Keratinocyte (primary cell): ENCODE measurements around the gene ANKHD1. TPM values are rescaled to one million over a fixed set of nuclear protein-coding genes. Genes with fewer than 3 reads are reported as not detected.

Experiments
- DNase-seq: peaks from one replicate; pipeline ENCODE4 v3.0.0-alpha.2; 2011; ENCODE audit warnings: low read depth, missing footprints, low spot score
- FAIRE-seq: peaks from 2 replicates; lab custom pipeline; 2011; peaks lifted over from hg19 to GRCh38; lab: Jason Lieb, UNC
- H2AFZ ChIP-seq: 2 replicates; pipeline ENCODE4 v1.6.0; 2012; ENCODE audit warnings: low read length, control low read depth, inconsistent platforms; ENCODE audit not compliant: control insufficient read depth
- H3K27ac ChIP-seq: 2 replicates; pipeline ENCODE4 v1.5.1; 2011; ENCODE audit warnings: low read length; ENCODE audit not compliant: control insufficient read depth, insufficient read depth
- H3K27me3 ChIP-seq: 3 replicates; pipeline ENCODE4 v1.6.0; 2011; ENCODE audit warnings: low read length; ENCODE audit not compliant: control insufficient read depth, insufficient read depth; ENCODE audit errors: extremely low read depth
- H3K36me3 ChIP-seq, 2 experiments: 2 replicates in 1 of 2; 3 replicates in 1 of 2; pipeline ENCODE4 v1.5.1; 2011; ENCODE audit warnings: low read length in 2 of 2, mild to moderate bottlenecking in 1 of 2; ENCODE audit not compliant: control insufficient read depth in 2 of 2, insufficient read depth in 2 of 2; ENCODE audit errors: extremely low read depth in 1 of 2
- H3K4me1 ChIP-seq: 3 replicates; pipeline ENCODE4 v1.5.1; 2011; ENCODE audit warnings: low read length; ENCODE audit not compliant: control insufficient read depth, insufficient read depth; ENCODE audit errors: extremely low read depth
- H3K4me2 ChIP-seq: 3 replicates; pipeline ENCODE4 v1.6.0; 2011; ENCODE audit warnings: low read depth, low read length; ENCODE audit not compliant: control insufficient read depth, insufficient read depth; ENCODE audit errors: extremely low read depth
- H3K4me3 ChIP-seq, 3 experiments: fragments of 200-600 bp in 1 of 3; sonication (generic) in 1 of 3; 2 replicates in 2 of 3; 3 replicates in 1 of 3; pipeline ENCODE4 v1.5.1; 2011 to 2016; ENCODE audit warnings: low read length in 3 of 3, mild to moderate bottlenecking in 3 of 3, control low read depth in 2 of 3, inconsistent platforms in 1 of 3, low read depth in 1 of 3, mixed read lengths in 1 of 3, mixed run types in 1 of 3, moderate library complexity in 1 of 3; ENCODE audit not compliant: control insufficient read depth in 2 of 3, insufficient read depth in 2 of 3; ENCODE audit errors: extremely low read depth in 1 of 3
- H3K79me2 ChIP-seq: 2 replicates; pipeline ENCODE4 v1.6.0; 2012; ENCODE audit warnings: low read length; ENCODE audit not compliant: control insufficient read depth, insufficient read depth
- H3K9ac ChIP-seq: 3 replicates; pipeline ENCODE4 v1.6.0; 2011; ENCODE audit warnings: low read length; ENCODE audit not compliant: control insufficient read depth, insufficient read depth; ENCODE audit errors: extremely low read depth
- H3K9me1 ChIP-seq: 3 replicates; pipeline ENCODE4 v1.6.0; 2011; ENCODE audit warnings: low read length; ENCODE audit not compliant: control insufficient read depth, insufficient read depth; ENCODE audit errors: extremely low read depth
- H3K9me3 ChIP-seq: 2 replicates; pipeline ENCODE4 v1.5.1; 2012; ENCODE audit warnings: low read depth, low read length; ENCODE audit not compliant: control insufficient read depth
- H4K20me1 ChIP-seq: 3 replicates; pipeline ENCODE4 v1.6.0; 2011; ENCODE audit warnings: low read length; ENCODE audit not compliant: control insufficient read depth, insufficient read depth; ENCODE audit errors: extremely low read depth
- EZH2 ChIP-seq: IDR thresholded peaks from one replicate; pipeline ENCODE4 v1.6.1; 2012; ENCODE audit warnings: inconsistent platforms, mild to moderate bottlenecking, low read length, moderate library complexity
- dilution Hi-C: fragments of 300-500 bp; cut with MboI; formaldehyde crosslinking; loops from one replicate; pipeline ENCODE4 v1.7.0; 2020; ENCODE audit warnings: low sequenced_read_pairs; ENCODE audit not compliant: extremely low pct_ligation_motif_present
- polyA plus RNA-seq, 5 experiments: library from polyadenylated mRNA; depleted of rRNA in 3 of 5; stranded (reverse) in 3 of 5; stranded (forward) in 1 of 5; unstranded in 1 of 5; fragments of >200 nt; gene quantifications; 1 replicate in 1 of 5; 2 replicates in 3 of 5; 3 replicates in 1 of 5; pipeline versions ENCODE4 v1.2.1 to v1.2.3, GENCODE V29; 2011 to 2012; ENCODE audit warnings: missing spikeins in 2 of 5, low read depth in 1 of 5, low replicate concordance in 1 of 5
- TF ChIP-seq, protein P1 (sequence below), 3 experiments: IDR thresholded peaks in 1 of 3; conservative IDR thresholded peaks in 1 of 3; optimal IDR thresholded peaks in 1 of 3; 2 replicates in 2 of 3; 3 replicates in 1 of 3; pipeline versions ENCODE3 to v1.5.1; 2011; ENCODE audit warnings: low read length in 3 of 3, mild to moderate bottlenecking in 3 of 3, moderate library complexity in 2 of 3, control low read depth in 1 of 3, inconsistent platforms in 1 of 3; ENCODE audit not compliant: insufficient read depth in 2 of 3; ENCODE audit errors: extremely low read depth in 1 of 3

ANKHD1 gene
- polyA plus RNA-seq, 1 donor (not counting 4 experiments of a cell fraction or from before 2014, with no cell fraction given) = 65.9 TPM

DNA sequence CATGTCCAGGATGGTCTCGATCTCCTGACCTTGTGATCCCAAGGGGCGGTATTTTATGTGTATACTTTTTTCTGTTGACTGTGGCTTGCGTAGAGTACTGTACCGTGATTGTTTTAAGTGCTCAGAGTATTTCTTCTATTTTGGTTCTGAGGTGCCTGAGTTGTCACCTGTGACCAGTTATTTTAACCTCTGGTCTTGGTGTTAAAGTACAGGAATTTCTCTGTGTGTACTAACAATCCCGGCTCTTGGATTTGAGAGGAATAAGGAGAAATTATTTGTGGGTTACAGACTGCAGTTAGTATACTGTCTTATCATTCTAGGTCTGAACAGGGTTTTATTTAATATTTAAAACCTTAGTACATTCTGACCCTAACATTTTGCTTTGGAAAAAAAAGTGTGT lies 2.0 kb downstream of the ANKHD1 start:
- no peaks in the 10 kb centered on the region for H3K9me1 ChIP-seq
- no peak overlapping the region for H3K9ac ChIP-seq
- H4K20me1 ChIP-seq = peaks cover 13% of the 10 kb centered on the region
- H3K4me1 ChIP-seq = peaks cover 21% of the 10 kb centered on the region
- TF ChIP-seq EZH2 = no peak
- TF ChIP-seq, protein P1, sequence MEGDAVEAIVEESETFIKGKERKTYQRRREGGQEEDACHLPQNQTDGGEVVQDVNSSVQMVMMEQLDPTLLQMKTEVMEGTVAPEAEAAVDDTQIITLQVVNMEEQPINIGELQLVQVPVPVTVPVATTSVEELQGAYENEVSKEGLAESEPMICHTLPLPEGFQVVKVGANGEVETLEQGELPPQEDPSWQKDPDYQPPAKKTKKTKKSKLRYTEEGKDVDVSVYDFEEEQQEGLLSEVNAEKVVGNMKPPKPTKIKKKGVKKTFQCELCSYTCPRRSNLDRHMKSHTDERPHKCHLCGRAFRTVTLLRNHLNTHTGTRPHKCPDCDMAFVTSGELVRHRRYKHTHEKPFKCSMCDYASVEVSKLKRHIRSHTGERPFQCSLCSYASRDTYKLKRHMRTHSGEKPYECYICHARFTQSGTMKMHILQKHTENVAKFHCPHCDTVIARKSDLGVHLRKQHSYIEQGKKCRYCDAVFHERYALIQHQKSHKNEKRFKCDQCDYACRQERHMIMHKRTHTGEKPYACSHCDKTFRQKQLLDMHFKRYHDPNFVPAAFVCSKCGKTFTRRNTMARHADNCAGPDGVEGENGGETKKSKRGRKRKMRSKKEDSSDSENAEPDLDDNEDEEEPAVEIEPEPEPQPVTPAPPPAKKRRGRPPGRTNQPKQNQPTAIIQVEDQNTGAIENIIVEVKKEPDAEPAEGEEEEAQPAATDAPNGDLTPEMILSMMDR (optimal IDR thresholded peaks at IDR 0.05 in 1 of 3, IDR thresholded peaks at IDR 0.05 in 1 of 3, conservative IDR thresholded peaks at IDR 0.05 in 1 of 3; ENCODE audit: extremely low read depth in 1 of 3, insufficient read depth in 2 of 3, low read length in 3 of 3) = no peak
- H3K4me3 ChIP-seq = peak overlapping the region; percentile 94 to 99 (median 97)
- H3K9me3 ChIP-seq = no peaks in the 10 kb centered on the region
- no peak overlapping the region for H3K27ac ChIP-seq
- DNase-seq (no peak), FAIRE-seq (no peak)
- dilution Hi-C loops = no loop called here
- no peaks in the 10 kb centered on the region for H3K27me3 ChIP-seq
- peak overlapping the region; percentile 79 for H3K4me2 ChIP-seq
- peaks cover 70% of the 10 kb centered on the region for H3K79me2 ChIP-seq
- no peaks in the 10 kb centered on the region for H3K36me3 ChIP-seq
- no peak overlapping the region for H2AFZ ChIP-seq

DNA sequence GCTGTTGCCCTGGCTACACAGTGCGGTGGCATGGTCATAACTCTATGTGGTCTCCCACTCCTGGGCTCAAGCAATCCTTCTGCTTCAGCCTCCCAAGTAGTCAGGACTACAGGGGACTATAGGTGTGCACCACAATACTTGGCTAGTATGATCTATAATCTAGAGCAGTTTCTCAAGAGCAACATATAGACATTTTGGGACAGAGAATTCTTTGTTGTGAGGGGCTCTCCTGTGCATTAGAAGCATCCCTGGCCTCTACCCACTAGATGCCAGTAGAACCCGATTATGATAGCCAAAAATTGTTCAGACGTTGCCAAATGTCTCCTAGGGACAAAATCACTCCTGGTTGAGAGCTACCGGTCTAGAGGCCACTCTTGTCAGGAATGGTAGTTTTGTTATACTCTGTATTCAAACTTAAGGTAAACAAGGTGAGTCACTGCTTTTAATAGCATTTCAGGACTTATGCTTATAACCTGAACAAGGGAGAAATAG lies 7.2 kb downstream of the ANKHD1 start:
- Histone ChIP-seq H3K27ac (peak overlapping the region; percentile 25), H4K20me1 (peaks cover 16% of the 10 kb centered on the region), H3K27me3 (no peaks in the 10 kb centered on the region), H3K4me1 (peaks cover 7% of the 10 kb centered on the region), H3K4me2 (no peak overlapping the region), H3K9me3 (no peaks in the 10 kb centered on the region), H3K79me2 (peaks cover 98% of the 10 kb centered on the region), H3K4me3 (no peak overlapping the region), H3K9ac (no peak overlapping the region), H2AFZ (no peak overlapping the region), H3K9me1 (no peaks in the 10 kb centered on the region), H3K36me3 (no peaks in the 10 kb centered on the region)
- TF ChIP-seq, protein P1 (optimal IDR thresholded peaks at IDR 0.05 in 1 of 3, IDR thresholded peaks at IDR 0.05 in 1 of 3, conservative IDR thresholded peaks at IDR 0.05 in 1 of 3; ENCODE audit: extremely low read depth in 1 of 3, insufficient read depth in 2 of 3, low read length in 3 of 3) = no peak
- TF ChIP-seq EZH2 = no peak
- dilution Hi-C loops = no loop called here
- FAIRE-seq (peak; percentile 67), DNase-seq (no peak)
